NCI-H524 treated with DMSO at 0.1 percent for 48 hours (cell line): Measurements from ENCODE around the gene SEMA5A.

Source experiments
- DNase-seq: peaks from one replicate; lab custom pipeline; 2025; lab: John Stamatoyannopoulos, UW

Gene SEMA5A

GRCh38 chr5:8993031-8993430 is 552.8 kb downstream of the SEMA5A start:
- DNase-seq, result no peak
